Activated T-cell treated with anti-CD3 and anti-CD28 coated beads, Interleukin-2, amount 50 U/mL, for 4 hours (primary cell): ENCODE data around the gene SEPTIN14. TPM values are rescaled to one million over a fixed set of nuclear protein-coding genes. Genes with fewer than 3 reads are reported as not detected.
"Not testable (repeated sequence)": the region's sequence is repeated elsewhere in the genome, so short reads cannot be mapped to it uniquely, and the experiment has no call there.

Source experiments
- ATAC-seq, 2 donors: fragments of 200-7000 bp; cut with Tn5 transposase; one replicate each; pipeline ENCODE4 v1.10.0; 2021
- DNase-seq: peaks from one replicate; pipeline ENCODE4 v3.0.0-alpha.2; 2020
- H3K27me3 Mint-ChIP-seq: one replicate; pipeline ENCODE4 v1.8.0; 2021; ENCODE audit warnings: low read depth, mixed read lengths
- H3K36me3 Mint-ChIP-seq: one replicate; pipeline ENCODE4 v1.8.0; 2022; ENCODE audit warnings: mixed read lengths; ENCODE audit not compliant: insufficient read depth
- H3K4me1 Mint-ChIP-seq: one replicate; pipeline ENCODE4 v1.8.0; 2021; ENCODE audit warnings: low read depth, mixed read lengths
- H3K4me3 Mint-ChIP-seq: one replicate; pipeline ENCODE4 v1.8.0; 2021; ENCODE audit warnings: mild to moderate bottlenecking, moderate library complexity, mixed read lengths
- H3K9me3 Mint-ChIP-seq: one replicate; pipeline ENCODE4 v1.8.0; 2021; ENCODE audit warnings: mixed read lengths
- total RNA-seq, 3 donors: library from RNA; stranded (reverse); gene quantifications; one replicate each; pipeline ENCODE4 v1.2.1, GENCODE V29; 2021

SEPTIN14 gene
- total RNA-seq, 3 donors from 2014 or later: not detected

GRCh38 chr7:55753274-55753862 is 109.2 kb downstream of the SEPTIN14 start:
- ATAC-seq, H3K4me1 Mint-ChIP-seq, DNase-seq, H3K4me3 Mint-ChIP-seq, H3K27me3 Mint-ChIP-seq, H3K36me3 Mint-ChIP-seq, H3K9me3 Mint-ChIP-seq: not testable (repeated sequence)

GRCh38 chr7:55744706-55745105 is 117.8 kb downstream of the SEPTIN14 start:
- not testable (repeated sequence) for ATAC-seq, H3K9me3 Mint-ChIP-seq, H3K36me3 Mint-ChIP-seq, H3K4me1 Mint-ChIP-seq, DNase-seq, H3K27me3 Mint-ChIP-seq, H3K4me3 Mint-ChIP-seq

Other genes with a start within 250 kb of the SEPTIN14 start
- gene ZNF713, start 24.7 kb upstream of the SEPTIN14 start, total RNA-seq: 1 to 10 TPM in 1 of 3 donors, under 1 TPM in 2; 0.53 to 1.5 (median 0.65) TPM
- gene MRPS17, start 89.1 kb upstream of the SEPTIN14 start, total RNA-seq: 10 to 100 TPM; 42.4 to 53.0 (median 50.6) TPM
- 10 to 100 TPM; 39.6 to 42.5 (median 39.7) TPM for gene NIPSNAP2, start 101.8 kb upstream of the SEPTIN14 start, total RNA-seq
- 10 to 100 TPM; 15.8 to 17.5 (median 15.9) TPM for gene PSPH, start 188.7 kb upstream of the SEPTIN14 start, total RNA-seq
- gene CCT6A, start 189.0 kb upstream of the SEPTIN14 start, total RNA-seq: 100 to 1,000 TPM; 428 to 473 (median 440) TPM
- 100 to 1,000 TPM in 1 of 3 donors, 10 to 100 TPM in 2; 97.5 to 110 (median 99.4) TPM for gene SUMF2, start 201.5 kb upstream of the SEPTIN14 start, total RNA-seq
- gene PHKG1, start 230.2 kb upstream of the SEPTIN14 start, total RNA-seq: 1 to 10 TPM; 1.4 to 1.9 (median 1.8) TPM
- 100 to 1,000 TPM; 725 to 810 (median 747) TPM for gene CHCHD2, start 243.7 kb upstream of the SEPTIN14 start, total RNA-seq